Measurements from ENCODE around the gene CABLES1.

DNA sequence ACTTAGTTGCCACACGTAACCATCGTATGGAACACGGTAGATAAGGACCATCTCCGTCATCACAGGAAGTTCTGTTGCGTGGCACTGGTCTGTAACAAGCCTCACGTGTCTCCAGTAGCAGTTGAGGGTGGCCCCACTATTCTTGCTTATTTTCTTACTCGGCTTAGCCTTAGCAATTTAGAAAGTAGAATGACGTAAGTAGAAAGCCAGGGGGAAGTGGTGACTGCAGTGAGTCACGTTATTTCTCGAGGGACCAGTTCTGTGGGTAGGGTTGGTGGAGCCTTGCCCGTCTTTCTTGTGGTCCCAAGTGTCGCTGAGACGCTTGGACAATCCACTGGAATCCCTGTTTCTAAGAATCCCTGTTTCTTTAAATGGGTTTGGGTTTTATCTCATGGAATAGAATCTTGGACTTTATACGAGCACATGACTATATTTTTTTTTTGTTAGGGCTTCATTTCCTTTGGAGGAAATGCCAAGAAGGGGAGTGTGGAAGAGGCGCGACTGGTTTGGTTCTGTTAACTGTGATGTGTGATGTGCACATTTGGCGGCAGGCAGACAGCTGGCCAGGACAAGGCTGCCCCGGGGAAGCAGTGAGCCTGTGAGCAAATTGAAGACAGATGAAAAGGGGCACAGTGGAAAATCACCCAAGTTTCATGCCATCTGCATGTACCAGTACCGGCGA is 96.2 kb downstream of the CABLES1 start:
- TF ChIP-seq, protein P1, sequence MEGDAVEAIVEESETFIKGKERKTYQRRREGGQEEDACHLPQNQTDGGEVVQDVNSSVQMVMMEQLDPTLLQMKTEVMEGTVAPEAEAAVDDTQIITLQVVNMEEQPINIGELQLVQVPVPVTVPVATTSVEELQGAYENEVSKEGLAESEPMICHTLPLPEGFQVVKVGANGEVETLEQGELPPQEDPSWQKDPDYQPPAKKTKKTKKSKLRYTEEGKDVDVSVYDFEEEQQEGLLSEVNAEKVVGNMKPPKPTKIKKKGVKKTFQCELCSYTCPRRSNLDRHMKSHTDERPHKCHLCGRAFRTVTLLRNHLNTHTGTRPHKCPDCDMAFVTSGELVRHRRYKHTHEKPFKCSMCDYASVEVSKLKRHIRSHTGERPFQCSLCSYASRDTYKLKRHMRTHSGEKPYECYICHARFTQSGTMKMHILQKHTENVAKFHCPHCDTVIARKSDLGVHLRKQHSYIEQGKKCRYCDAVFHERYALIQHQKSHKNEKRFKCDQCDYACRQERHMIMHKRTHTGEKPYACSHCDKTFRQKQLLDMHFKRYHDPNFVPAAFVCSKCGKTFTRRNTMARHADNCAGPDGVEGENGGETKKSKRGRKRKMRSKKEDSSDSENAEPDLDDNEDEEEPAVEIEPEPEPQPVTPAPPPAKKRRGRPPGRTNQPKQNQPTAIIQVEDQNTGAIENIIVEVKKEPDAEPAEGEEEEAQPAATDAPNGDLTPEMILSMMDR (IDR thresholded peaks at IDR 0.05) = no peak
- TF ChIP-seq POLR2A (IDR thresholded peaks at IDR 0.05) = no peak

Data from uterus (tissue), 2 donors.